Keratinocyte (primary cell): ENCODE results near the gene LEP. TPM values are rescaled to one million over a fixed set of nuclear protein-coding genes. Genes with fewer than 3 reads are reported as not detected.

Experiments used
- DNase-seq: peaks from one replicate; pipeline ENCODE4 v3.0.0-alpha.2; 2011; ENCODE audit warnings: low read depth, missing footprints, low spot score
- FAIRE-seq: peaks from 2 replicates; lab custom pipeline; 2011; peaks lifted over from hg19 to GRCh38; lab: Jason Lieb, UNC
- H2AFZ ChIP-seq: 2 replicates; pipeline ENCODE4 v1.6.0; 2012; ENCODE audit warnings: low read length, control low read depth, inconsistent platforms; ENCODE audit not compliant: control insufficient read depth
- H3K27ac ChIP-seq: 2 replicates; pipeline ENCODE4 v1.5.1; 2011; ENCODE audit warnings: low read length; ENCODE audit not compliant: control insufficient read depth, insufficient read depth
- H3K27me3 ChIP-seq: 3 replicates; pipeline ENCODE4 v1.6.0; 2011; ENCODE audit warnings: low read length; ENCODE audit not compliant: control insufficient read depth, insufficient read depth; ENCODE audit errors: extremely low read depth
- H3K36me3 ChIP-seq, 2 experiments: 2 replicates in 1 of 2; 3 replicates in 1 of 2; pipeline ENCODE4 v1.5.1; 2011; ENCODE audit warnings: low read length in 2 of 2, mild to moderate bottlenecking in 1 of 2; ENCODE audit not compliant: control insufficient read depth in 2 of 2, insufficient read depth in 2 of 2; ENCODE audit errors: extremely low read depth in 1 of 2
- H3K4me1 ChIP-seq: 3 replicates; pipeline ENCODE4 v1.5.1; 2011; ENCODE audit warnings: low read length; ENCODE audit not compliant: control insufficient read depth, insufficient read depth; ENCODE audit errors: extremely low read depth
- H3K4me2 ChIP-seq: 3 replicates; pipeline ENCODE4 v1.6.0; 2011; ENCODE audit warnings: low read depth, low read length; ENCODE audit not compliant: control insufficient read depth, insufficient read depth; ENCODE audit errors: extremely low read depth
- H3K4me3 ChIP-seq, 3 experiments: fragments of 200-600 bp in 1 of 3; sonication (generic) in 1 of 3; 2 replicates in 2 of 3; 3 replicates in 1 of 3; pipeline ENCODE4 v1.5.1; 2011 to 2016; ENCODE audit warnings: low read length in 3 of 3, mild to moderate bottlenecking in 3 of 3, control low read depth in 2 of 3, inconsistent platforms in 1 of 3, low read depth in 1 of 3, mixed read lengths in 1 of 3, mixed run types in 1 of 3, moderate library complexity in 1 of 3; ENCODE audit not compliant: control insufficient read depth in 2 of 3, insufficient read depth in 2 of 3; ENCODE audit errors: extremely low read depth in 1 of 3
- H3K79me2 ChIP-seq: 2 replicates; pipeline ENCODE4 v1.6.0; 2012; ENCODE audit warnings: low read length; ENCODE audit not compliant: control insufficient read depth, insufficient read depth
- H3K9ac ChIP-seq: 3 replicates; pipeline ENCODE4 v1.6.0; 2011; ENCODE audit warnings: low read length; ENCODE audit not compliant: control insufficient read depth, insufficient read depth; ENCODE audit errors: extremely low read depth
- H3K9me1 ChIP-seq: 3 replicates; pipeline ENCODE4 v1.6.0; 2011; ENCODE audit warnings: low read length; ENCODE audit not compliant: control insufficient read depth, insufficient read depth; ENCODE audit errors: extremely low read depth
- H3K9me3 ChIP-seq: 2 replicates; pipeline ENCODE4 v1.5.1; 2012; ENCODE audit warnings: low read depth, low read length; ENCODE audit not compliant: control insufficient read depth
- H4K20me1 ChIP-seq: 3 replicates; pipeline ENCODE4 v1.6.0; 2011; ENCODE audit warnings: low read length; ENCODE audit not compliant: control insufficient read depth, insufficient read depth; ENCODE audit errors: extremely low read depth
- CTCF ChIP-seq, 3 experiments: IDR thresholded peaks in 1 of 3; conservative IDR thresholded peaks in 1 of 3; optimal IDR thresholded peaks in 1 of 3; 2 replicates in 2 of 3; 3 replicates in 1 of 3; pipeline versions ENCODE3 to v1.5.1; 2011; ENCODE audit warnings: low read length in 3 of 3, mild to moderate bottlenecking in 3 of 3, moderate library complexity in 2 of 3, control low read depth in 1 of 3, inconsistent platforms in 1 of 3; ENCODE audit not compliant: insufficient read depth in 2 of 3; ENCODE audit errors: extremely low read depth in 1 of 3
- EZH2 ChIP-seq: IDR thresholded peaks from one replicate; pipeline ENCODE4 v1.6.1; 2012; ENCODE audit warnings: inconsistent platforms, mild to moderate bottlenecking, low read length, moderate library complexity
- dilution Hi-C: fragments of 300-500 bp; cut with MboI; formaldehyde crosslinking; loops from one replicate; pipeline ENCODE4 v1.7.0; 2020; ENCODE audit warnings: low sequenced_read_pairs; ENCODE audit not compliant: extremely low pct_ligation_motif_present
- polyA plus RNA-seq, 5 experiments: library from polyadenylated mRNA; depleted of rRNA in 3 of 5; stranded (reverse) in 3 of 5; stranded (forward) in 1 of 5; unstranded in 1 of 5; fragments of >200 nt; gene quantifications; 1 replicate in 1 of 5; 2 replicates in 3 of 5; 3 replicates in 1 of 5; pipeline versions ENCODE4 v1.2.1 to v1.2.3, GENCODE V29; 2011 to 2012; ENCODE audit warnings: missing spikeins in 2 of 5, low read depth in 1 of 5, low replicate concordance in 1 of 5

Gene LEP
- polyA plus RNA-seq, 1 donor (not counting 4 experiments of a cell fraction or from before 2014, with no cell fraction given) = 0.10 TPM

- Histone ChIP-seq H4K20me1 (no peaks in the 10 kb centered on the region), H3K4me2 (no peak overlapping the region), H2AFZ (no peak overlapping the region), H3K9me1 (no peaks in the 10 kb centered on the region), H3K27me3 (no peaks in the 10 kb centered on the region), H3K9me3 (peaks cover 3% of the 10 kb centered on the region), H3K4me1 (no peaks in the 10 kb centered on the region), H3K79me2 (no peaks in the 10 kb centered on the region), H3K27ac (no peak overlapping the region), H3K36me3 (peaks cover 0 to 1% of the 10 kb centered on the region in 2 experiments), H3K9ac (no peak overlapping the region), H3K4me3 (no peak overlapping the region)
- no peak for FAIRE-seq
- TF ChIP-seq EZH2 (no peak), CTCF (optimal IDR thresholded peaks at IDR 0.05 in 1 of 3, IDR thresholded peaks at IDR 0.05 in 1 of 3, conservative IDR thresholded peaks at IDR 0.05 in 1 of 3; ENCODE audit: extremely low read depth in 1 of 3, insufficient read depth in 2 of 3, low read length in 3 of 3) (no peak)
- no peak for DNase-seq
- dilution Hi-C loops = no loop called here
These were observed 40.7 kb downstream of the LEP start for GRCh38 chr7:128281605-128282380.

- dilution Hi-C loops = no loop called here
These were observed 43.0 kb downstream of the LEP start for GRCh38 chr7:128284102-128284501.

More at GRCh38 chr7:128284102-128284501, 43.0 kb downstream of the LEP start:
- Histone ChIP-seq H3K36me3 (peaks cover 0 to 1% of the 10 kb centered on the region in 2 experiments), H3K9me1 (no peaks in the 10 kb centered on the region), H3K9me3 (peaks cover 3% of the 10 kb centered on the region), H4K20me1 (no peaks in the 10 kb centered on the region), H2AFZ (no peak overlapping the region), H3K4me3 (no peak overlapping the region), H3K4me1 (no peaks in the 10 kb centered on the region), H3K4me2 (no peak overlapping the region), H3K27me3 (no peaks in the 10 kb centered on the region), H3K79me2 (no peaks in the 10 kb centered on the region), H3K27ac (no peak overlapping the region), H3K9ac (no peak overlapping the region)
- TF ChIP-seq CTCF (optimal IDR thresholded peaks at IDR 0.05 in 1 of 3, IDR thresholded peaks at IDR 0.05 in 1 of 3, conservative IDR thresholded peaks at IDR 0.05 in 1 of 3; ENCODE audit: extremely low read depth in 1 of 3, insufficient read depth in 2 of 3, low read length in 3 of 3) (no peak), EZH2 (no peak)
- no peak for DNase-seq
- no peak for FAIRE-seq
